ENCODE results near the gene SPACA6.
A peak's percentile ranks its signal among the peaks of the same experiment; 100 is the strongest.
"Not testable (repeated sequence)": the region's sequence is repeated elsewhere in the genome, so short reads cannot be mapped to it uniquely, and the experiment has no call there.

The SPACA6 gene, protein sequence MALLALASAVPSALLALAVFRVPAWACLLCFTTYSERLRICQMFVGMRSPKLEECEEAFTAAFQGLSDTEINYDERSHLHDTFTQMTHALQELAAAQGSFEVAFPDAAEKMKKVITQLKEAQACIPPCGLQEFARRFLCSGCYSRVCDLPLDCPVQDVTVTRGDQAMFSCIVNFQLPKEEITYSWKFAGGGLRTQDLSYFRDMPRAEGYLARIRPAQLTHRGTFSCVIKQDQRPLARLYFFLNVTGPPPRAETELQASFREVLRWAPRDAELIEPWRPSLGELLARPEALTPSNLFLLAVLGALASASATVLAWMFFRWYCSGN

GRCh38 chr19:51693260-51693659 is at the start of gene SPACA6:
Gene SPACA6 (plus strand): TSS chr19:51693330. CDS start chr19:51693527, 197 bp downstream.
- H3K4me3 Mint-ChIP-seq, result peak within 1 kb of the TSS; percentile 45

GRCh38 chr19:51644636-51645271 is 48.4 kb upstream of the SPACA6 start:
- Mint-ChIP-seq H3K36me3 (ENCODE audit: low read depth) (no peaks in the 10 kb centered on the region), H3K4me3 (no peak overlapping the region), H3K27me3 (ENCODE audit: low read depth) (peaks cover 10% of the 10 kb centered on the region), H3K27ac (no peak overlapping the region), H3K4me1 (ENCODE audit: low read depth) (no peaks in the 10 kb centered on the region), H3K9me3 (no peaks in the 10 kb centered on the region)

More at GRCh38 chr19:51693260-51693659, at the start of gene SPACA6:
- Mint-ChIP-seq H3K27me3 (ENCODE audit: low read depth) (peaks cover 6% of the 10 kb centered on the region), H3K36me3 (ENCODE audit: low read depth) (peaks cover 9% of the 10 kb centered on the region), H3K4me1 (ENCODE audit: low read depth) (peaks cover 13% of the 10 kb centered on the region), H3K27ac (peak within 1 kb of the TSS; percentile 46), H3K9me3 (no peaks in the 10 kb centered on the region)

DNA sequence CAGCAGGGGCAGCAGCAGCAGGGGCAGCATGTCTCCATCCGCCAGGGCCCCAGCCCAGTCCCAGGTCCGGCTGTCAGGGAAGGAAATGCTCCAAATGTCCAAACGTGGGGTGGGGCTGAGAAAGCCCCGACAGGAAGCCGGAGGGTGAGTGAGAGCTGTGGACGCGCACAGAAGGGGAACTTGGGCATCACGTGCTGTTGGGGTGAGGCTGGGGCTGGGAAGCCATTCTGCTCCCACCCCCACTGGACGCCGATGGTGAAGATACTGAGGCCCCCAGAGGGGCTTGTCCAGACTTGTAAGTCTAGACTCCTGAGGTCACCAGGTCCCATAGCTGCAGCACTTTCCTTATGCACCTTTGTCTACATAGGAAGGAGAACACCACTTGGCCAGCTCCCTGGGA is 46.4 kb upstream of the SPACA6 start, which contains the start of gene SIGLEC14:
Gene SIGLEC14 (minus strand): TSS at position 96 of the 400 bp plus-strand sequence. CDS start 66 bp downstream, at position 30.
- not testable (repeated sequence) for H3K9me3 Mint-ChIP-seq; H3K27ac Mint-ChIP-seq; H3K4me1 Mint-ChIP-seq (ENCODE audit: low read depth); H3K36me3 Mint-ChIP-seq (ENCODE audit: low read depth); H3K4me3 Mint-ChIP-seq; H3K27me3 Mint-ChIP-seq (ENCODE audit: low read depth)

DNA sequence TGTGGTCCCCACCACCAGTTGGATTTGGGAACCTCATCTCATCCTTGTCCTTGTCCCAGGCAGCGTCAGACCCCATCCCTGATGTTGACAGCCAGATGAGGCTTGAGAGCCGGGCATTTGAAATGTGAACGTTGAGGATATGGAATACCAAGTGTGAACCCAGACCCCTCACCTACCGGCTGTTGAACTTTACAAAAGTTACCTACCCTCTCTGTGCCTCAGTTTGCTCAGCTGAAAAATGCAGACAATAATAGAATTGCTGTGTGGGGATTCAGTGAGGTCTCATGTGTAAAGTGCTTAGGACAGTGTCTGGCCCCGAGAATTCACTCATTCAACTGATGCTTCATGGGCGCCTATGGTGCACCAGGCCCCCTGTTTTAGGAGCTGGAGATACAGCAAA is 45.8 kb upstream of the SPACA6 start:
- H3K27me3 Mint-ChIP-seq (ENCODE audit: low read depth), result no peaks in the 10 kb centered on the region
- no peaks in the 10 kb centered on the region for H3K9me3 Mint-ChIP-seq
- H3K36me3 Mint-ChIP-seq (ENCODE audit: low read depth), result no peaks in the 10 kb centered on the region
- no peak overlapping the region for H3K27ac Mint-ChIP-seq
- H3K4me3 Mint-ChIP-seq, result no peak overlapping the region
- H3K4me1 Mint-ChIP-seq (ENCODE audit: low read depth), result no peaks in the 10 kb centered on the region

DNA sequence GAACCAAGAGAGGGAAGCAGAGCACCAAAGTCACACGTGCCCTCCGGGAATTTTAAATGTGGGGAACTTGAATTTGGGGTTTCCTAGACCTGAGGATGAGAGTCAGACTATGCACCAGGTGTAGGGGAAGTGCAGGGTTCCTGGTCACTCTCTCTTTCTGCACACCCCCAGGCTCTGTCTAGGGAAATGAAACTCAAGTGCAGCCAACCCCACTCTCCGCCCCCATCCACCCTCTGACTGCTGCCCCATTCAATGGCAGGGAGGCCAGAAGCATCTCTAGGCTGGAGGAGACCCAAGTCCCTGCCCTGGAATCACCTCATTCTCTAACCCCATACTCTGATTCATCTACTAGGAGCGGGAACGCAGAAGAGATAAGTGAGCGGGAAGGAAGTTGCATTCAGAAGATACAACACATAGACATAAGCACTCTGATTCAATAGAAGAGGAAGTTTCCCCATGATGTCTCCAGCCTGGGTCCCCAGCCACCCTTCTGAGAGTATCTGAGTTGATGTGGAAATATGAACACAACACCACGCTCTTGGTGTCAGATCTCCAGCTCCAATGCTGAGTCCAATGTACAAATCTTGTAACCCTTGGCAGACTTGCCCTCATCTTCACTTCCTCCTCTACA is 41.8 kb upstream of the SPACA6 start:
- Mint-ChIP-seq H3K27me3 (ENCODE audit: low read depth) (peaks cover 8% of the 10 kb centered on the region), H3K27ac (no peak overlapping the region), H3K4me1 (ENCODE audit: low read depth) (no peaks in the 10 kb centered on the region), H3K4me3 (no peak overlapping the region), H3K36me3 (ENCODE audit: low read depth) (no peaks in the 10 kb centered on the region), H3K9me3 (no peaks in the 10 kb centered on the region)

DNA sequence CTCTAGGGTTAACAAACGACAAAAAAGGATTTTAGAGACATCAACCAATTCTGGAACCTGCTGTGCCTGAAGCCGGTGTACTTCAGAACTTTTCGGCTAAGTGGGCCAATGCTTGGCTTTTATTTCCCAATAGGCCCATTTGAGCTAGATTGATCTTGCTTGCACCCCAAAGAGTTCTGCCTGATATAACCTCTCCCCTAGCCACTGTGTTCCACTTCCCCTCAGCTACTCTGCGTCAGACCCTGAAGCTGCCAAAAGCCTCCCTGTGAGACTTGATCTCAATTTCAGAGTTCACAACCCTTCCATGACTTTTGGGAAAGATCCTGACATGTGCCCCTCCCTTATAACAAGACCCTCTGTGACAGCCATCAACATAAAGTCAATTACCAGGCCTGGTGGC is 40.9 kb upstream of the SPACA6 start:
- Mint-ChIP-seq H3K27ac (no peak overlapping the region), H3K4me3 (no peak overlapping the region), H3K4me1 (ENCODE audit: low read depth) (peaks cover 7% of the 10 kb centered on the region), H3K27me3 (ENCODE audit: low read depth) (peaks cover 13% of the 10 kb centered on the region), H3K9me3 (no peaks in the 10 kb centered on the region), H3K36me3 (ENCODE audit: low read depth) (no peaks in the 10 kb centered on the region)

DNA sequence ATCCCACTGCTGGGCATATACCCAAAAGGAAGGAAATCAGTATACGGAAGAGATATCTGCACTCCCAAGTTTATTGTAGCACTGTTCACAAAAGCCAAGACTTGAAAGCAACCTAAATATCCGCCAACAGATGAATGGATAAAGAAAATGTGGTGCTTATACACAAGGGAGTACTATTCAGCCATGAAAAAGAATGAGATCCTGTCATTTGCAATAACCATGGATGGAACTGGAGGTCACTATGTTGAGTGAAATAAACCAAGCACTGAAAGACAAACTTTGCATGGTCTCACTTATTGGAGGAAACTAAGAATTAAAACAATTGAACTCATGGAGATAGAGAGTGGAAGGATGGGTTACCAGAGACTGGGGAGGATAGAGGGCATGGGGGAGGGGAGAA is 40.0 kb upstream of the SPACA6 start:
- Mint-ChIP-seq H3K9me3 (no peaks in the 10 kb centered on the region), H3K27ac (no peak overlapping the region), H3K4me1 (ENCODE audit: low read depth) (peaks cover 7% of the 10 kb centered on the region), H3K4me3 (no peak overlapping the region), H3K36me3 (ENCODE audit: low read depth) (no peaks in the 10 kb centered on the region), H3K27me3 (ENCODE audit: low read depth) (peaks cover 13% of the 10 kb centered on the region)

- no peak overlapping the region for H3K4me3 Mint-ChIP-seq
- peaks cover 7% of the 10 kb centered on the region for H3K4me1 Mint-ChIP-seq (ENCODE audit: low read depth)
These were observed 38.3 kb upstream of the SPACA6 start for GRCh38 chr19:51654783-51655182.

DNA sequence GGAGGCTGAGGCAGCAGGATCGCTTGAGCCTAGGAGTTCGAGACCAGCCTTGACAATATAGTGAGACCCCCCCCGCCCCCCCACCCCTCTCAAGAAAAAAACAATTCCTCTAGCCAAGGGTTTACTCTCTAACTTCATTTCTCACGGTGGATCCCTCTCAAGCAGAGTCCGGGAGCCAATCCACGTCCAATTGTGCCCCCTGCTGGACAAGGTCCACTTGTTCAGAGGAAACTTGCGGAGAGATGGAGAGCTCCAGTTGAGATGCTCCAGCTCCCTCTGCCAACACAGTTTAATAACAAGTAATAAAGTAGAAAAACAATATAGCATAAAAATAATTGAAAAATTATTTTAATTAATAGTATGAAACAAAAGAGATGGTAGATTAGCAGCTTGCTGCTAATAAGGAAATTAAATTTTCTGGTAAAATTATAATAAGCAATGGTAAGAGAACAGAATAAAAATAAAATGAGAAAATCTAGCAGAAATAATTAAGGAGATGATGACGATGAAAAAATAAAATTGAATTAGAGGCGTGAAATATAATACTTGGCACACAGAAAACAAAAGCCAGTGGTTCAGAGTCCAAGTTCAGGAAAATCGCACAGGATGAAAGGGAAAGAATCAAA is 32.0 kb upstream of the SPACA6 start:
- Mint-ChIP-seq H3K27me3 (ENCODE audit: low read depth) (peaks cover 18% of the 10 kb centered on the region), H3K9me3 (no peaks in the 10 kb centered on the region)

More at GRCh38 chr19:51654783-51655182, 38.3 kb upstream of the SPACA6 start:
- H3K36me3 Mint-ChIP-seq (ENCODE audit: low read depth), result no peaks in the 10 kb centered on the region
- peaks cover 13% of the 10 kb centered on the region for H3K27me3 Mint-ChIP-seq (ENCODE audit: low read depth)
- no peak overlapping the region for H3K27ac Mint-ChIP-seq
- no peaks in the 10 kb centered on the region for H3K9me3 Mint-ChIP-seq

DNA sequence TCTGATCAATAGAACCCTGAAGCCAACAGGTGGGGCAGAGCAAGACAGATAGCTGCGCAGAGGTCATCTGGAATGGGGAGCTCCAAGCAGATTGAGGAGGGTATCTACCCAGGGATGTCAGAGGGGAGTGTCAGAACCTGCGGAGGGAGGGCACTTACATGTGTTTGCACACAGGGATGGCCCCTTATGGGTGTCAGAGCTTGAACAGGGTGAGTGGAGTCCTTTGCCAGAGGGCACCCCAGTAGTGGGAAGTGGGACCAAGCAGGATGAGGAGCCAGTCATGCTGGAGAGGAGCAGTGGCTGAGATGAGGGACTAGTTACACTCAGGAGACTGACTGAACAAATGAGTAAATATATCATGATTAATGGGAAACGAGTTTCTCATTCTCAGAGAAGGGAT is 29.5 kb upstream of the SPACA6 start:
- Mint-ChIP-seq H3K36me3 (ENCODE audit: low read depth) (no peaks in the 10 kb centered on the region), H3K4me1 (ENCODE audit: low read depth) (no peaks in the 10 kb centered on the region), H3K4me3 (no peak overlapping the region), H3K9me3 (no peaks in the 10 kb centered on the region), H3K27ac (no peak overlapping the region), H3K27me3 (ENCODE audit: low read depth) (peaks cover 13% of the 10 kb centered on the region)

More for the DNA sequence above, 32.0 kb upstream of the SPACA6 start:
- Mint-ChIP-seq H3K27ac (no peak overlapping the region), H3K4me3 (no peak overlapping the region), H3K36me3 (ENCODE audit: low read depth) (no peaks in the 10 kb centered on the region), H3K4me1 (ENCODE audit: low read depth) (peaks cover 7% of the 10 kb centered on the region)

GRCh38 chr19:51664131-51664530 is 29.0 kb upstream of the SPACA6 start:
- Mint-ChIP-seq H3K36me3 (ENCODE audit: low read depth) (no peaks in the 10 kb centered on the region), H3K27ac (no peak overlapping the region), H3K27me3 (ENCODE audit: low read depth) (peaks cover 13% of the 10 kb centered on the region), H3K9me3 (no peaks in the 10 kb centered on the region), H3K4me1 (ENCODE audit: low read depth) (no peaks in the 10 kb centered on the region), H3K4me3 (no peak overlapping the region)

- H3K4me1 Mint-ChIP-seq (ENCODE audit: low read depth), result no peaks in the 10 kb centered on the region
- H3K36me3 Mint-ChIP-seq (ENCODE audit: low read depth), result no peaks in the 10 kb centered on the region
- H3K9me3 Mint-ChIP-seq, result no peaks in the 10 kb centered on the region
- H3K27me3 Mint-ChIP-seq (ENCODE audit: low read depth), result peaks cover 13% of the 10 kb centered on the region
- no peak overlapping the region for H3K4me3 Mint-ChIP-seq
- H3K27ac Mint-ChIP-seq, result no peak overlapping the region
These were observed 28.1 kb upstream of the SPACA6 start for GRCh38 chr19:51664997-51665396.

- H3K27me3 Mint-ChIP-seq (ENCODE audit: low read depth), result peaks cover 12% of the 10 kb centered on the region
- no peak overlapping the region for H3K27ac Mint-ChIP-seq
- H3K4me3 Mint-ChIP-seq, result no peak overlapping the region
- no peaks in the 10 kb centered on the region for H3K4me1 Mint-ChIP-seq (ENCODE audit: low read depth)
- peaks cover 3% of the 10 kb centered on the region for H3K9me3 Mint-ChIP-seq
- H3K36me3 Mint-ChIP-seq (ENCODE audit: low read depth), result no peaks in the 10 kb centered on the region
These were observed 24.9 kb upstream of the SPACA6 start for GRCh38 chr19:51668216-51668615.

GRCh38 chr19:51675911-51676565 is 17.1 kb upstream of the SPACA6 start:
- H3K27me3 Mint-ChIP-seq (ENCODE audit: low read depth); H3K4me1 Mint-ChIP-seq (ENCODE audit: low read depth); H3K27ac Mint-ChIP-seq; H3K36me3 Mint-ChIP-seq (ENCODE audit: low read depth); H3K4me3 Mint-ChIP-seq: not testable (repeated sequence)
- H3K9me3 Mint-ChIP-seq, result peaks cover 21% of the 10 kb centered on the region
